ENCODE measurements around the gene GCSH. TPM values are rescaled to one million over a fixed set of nuclear protein-coding genes. Genes with fewer than 3 reads are reported as not detected.

GCSH gene
- 1 to 10 TPM; 2.8 to 5.4 (median 4.2) TPM for total RNA-seq
- 3.4 TPM for total RNA-seq (2013)
- total RNA-seq, result 0 to 2.7 (median 0.70) reads per million in 29 experiments

DNA sequence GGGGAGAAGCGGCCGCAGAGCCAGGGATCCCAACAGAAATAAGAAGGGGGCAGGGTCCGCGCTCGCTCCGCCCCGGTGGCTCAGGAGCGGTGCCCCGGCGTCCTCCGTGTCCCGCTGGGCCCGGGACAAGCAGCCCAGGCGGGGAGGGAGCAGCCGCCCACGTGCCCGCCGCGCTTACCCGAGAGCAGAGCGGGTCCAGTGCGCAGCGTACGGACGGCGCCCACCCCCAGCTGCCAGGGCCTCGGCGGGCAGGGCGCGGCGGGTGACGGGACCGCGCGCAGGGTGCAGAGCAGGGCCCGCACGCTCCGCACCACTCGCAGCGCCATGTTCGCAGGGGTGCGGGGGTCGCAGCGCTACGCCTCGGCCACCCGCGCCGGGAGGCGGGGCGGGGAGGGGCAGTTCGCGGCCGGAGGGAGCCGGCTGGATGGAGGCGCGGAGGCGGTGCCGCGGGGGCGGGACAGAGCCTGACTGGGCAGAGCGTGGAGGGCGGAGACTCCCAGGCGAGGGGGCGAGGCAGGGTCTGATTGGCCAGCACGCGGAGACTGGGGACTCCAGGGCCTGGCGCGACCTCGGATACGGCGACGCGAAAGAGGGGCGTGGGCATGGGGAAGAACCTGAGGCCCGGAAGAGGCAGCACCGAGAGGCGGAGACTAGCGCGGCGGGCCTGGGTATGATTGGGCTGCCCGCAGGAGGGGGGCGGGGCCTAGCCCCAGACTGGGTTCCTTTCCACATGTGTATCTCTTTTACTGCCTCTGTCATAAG lies at the start of gene GCSH:
TSS of gene GCSH (minus strand) at position 443 of the 762 bp plus-strand sequence. CDS start at position 326, 117 bp downstream.
- peak; percentile 96 to 99 (median 98) for ATAC-seq (replicated peaks in 1 of 4)
- Mint-ChIP-seq H3K4me1 (peaks cover 10 to 15% (median 12%) of the 10 kb centered on the region in 3 donors), H3K27ac (peak within 1 kb of the TSS; percentile 12 to 46), H3K9me3 (no peaks in the 10 kb centered on the region), H3K36me3 (no peaks in the 10 kb centered on the region), H3K4me3 (peak within 1 kb of the TSS; percentile 61 to 83 (median 79)), H3K27me3 (no peaks in the 10 kb centered on the region)
- Histone ChIP-seq H3K4me3 (ENCODE audit: control insufficient read depth in 1 of 2, extremely low read depth in 1 of 2, low read length in 1 of 2) (peak within 1 kb of the TSS; percentile 71 to 72), H3K9me3 (no peaks in the 10 kb centered on the region), H3K4me1 (ENCODE audit: control insufficient read depth in 1 of 2, extremely low read depth in 1 of 2, insufficient read depth in 2 of 2, low read length in 2 of 2) (peaks cover 4 to 14% of the 10 kb centered on the region in 2 experiments), H3K27ac (ENCODE audit: low read length) (peak within 1 kb of the TSS; percentile 26), H3K27me3 (replicated peaks in 1 of 2; ENCODE audit: control insufficient read depth in 2 of 2, extremely low read depth in 1 of 2, insufficient read depth in 2 of 2, low read length in 1 of 2) (peaks cover 0 to 3% of the 10 kb centered on the region in 2 experiments), H3K36me3 (ENCODE audit: control insufficient read depth in 2 of 2, extremely low read depth in 1 of 2, insufficient read depth in 1 of 2, low read length in 1 of 2) (no peaks in the 10 kb centered on the region)
- under 1% methylated on average over 49 of the region's 83 CpGs for WGBS (ENCODE audit: insufficient coverage)
- ChIA-PET POLR2A (no interaction called here), CTCF (no interaction called here)
- peak; percentile 92 to 100 (median 99) for DNase-seq

DNA sequence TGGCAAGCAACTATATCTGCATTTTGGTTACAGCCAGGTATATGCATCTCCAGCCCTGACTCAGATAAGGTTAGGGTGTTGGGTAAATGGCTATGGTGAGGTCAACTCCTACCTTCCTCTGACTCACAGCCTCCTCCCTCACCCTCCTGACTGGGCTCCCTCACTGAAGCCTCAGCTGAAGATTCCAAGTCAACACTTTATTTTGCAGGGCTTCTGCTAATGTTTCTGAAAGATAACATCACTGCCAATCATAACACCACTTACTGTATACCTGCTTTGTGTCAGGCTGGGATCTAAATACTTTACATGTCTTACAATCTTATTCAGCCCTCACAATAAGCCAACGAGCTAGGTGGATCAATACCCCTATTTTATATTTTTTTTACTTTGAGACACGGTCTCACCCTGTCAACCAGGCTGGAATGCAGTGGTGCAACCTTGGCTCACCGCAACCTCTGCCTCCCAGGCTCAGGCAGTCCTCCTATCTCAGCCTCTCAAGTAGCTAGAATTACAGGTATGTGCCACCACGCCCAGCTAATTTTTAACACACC lies 47.8 kb upstream of the GCSH start:
- Histone ChIP-seq H3K27ac (ENCODE audit: low read length) (no peak overlapping the region), H3K9me3 (no peaks in the 10 kb centered on the region), H3K4me1 (ENCODE audit: control insufficient read depth in 1 of 2, extremely low read depth in 1 of 2, insufficient read depth in 2 of 2, low read length in 2 of 2) (no peaks in the 10 kb centered on the region), H3K4me3 (ENCODE audit: control insufficient read depth in 1 of 2, extremely low read depth in 1 of 2, low read length in 1 of 2) (no peak overlapping the region), H3K36me3 (ENCODE audit: control insufficient read depth in 2 of 2, extremely low read depth in 1 of 2, insufficient read depth in 1 of 2, low read length in 1 of 2) (no peaks in the 10 kb centered on the region), H3K27me3 (replicated peaks in 1 of 2; ENCODE audit: control insufficient read depth in 2 of 2, extremely low read depth in 1 of 2, insufficient read depth in 2 of 2, low read length in 1 of 2) (peaks cover 0 to 29% of the 10 kb centered on the region in 2 experiments)
- no peak for DNase-seq
- no peak for ATAC-seq (replicated peaks in 1 of 4)
- Mint-ChIP-seq H3K9me3 (no peaks in the 10 kb centered on the region), H3K36me3 (no peaks in the 10 kb centered on the region), H3K27me3 (peaks cover 10 to 14% of the 10 kb centered on the region in 2 donors), H3K4me1 (no peaks in the 10 kb centered on the region), H3K4me3 (no peak overlapping the region), H3K27ac (no peak overlapping the region)
- ChIA-PET POLR2A (no interaction called here), CTCF (no interaction called here)
- 57% methylated on average over 4 of the region's 4 CpGs for WGBS (ENCODE audit: insufficient coverage)

DNA sequence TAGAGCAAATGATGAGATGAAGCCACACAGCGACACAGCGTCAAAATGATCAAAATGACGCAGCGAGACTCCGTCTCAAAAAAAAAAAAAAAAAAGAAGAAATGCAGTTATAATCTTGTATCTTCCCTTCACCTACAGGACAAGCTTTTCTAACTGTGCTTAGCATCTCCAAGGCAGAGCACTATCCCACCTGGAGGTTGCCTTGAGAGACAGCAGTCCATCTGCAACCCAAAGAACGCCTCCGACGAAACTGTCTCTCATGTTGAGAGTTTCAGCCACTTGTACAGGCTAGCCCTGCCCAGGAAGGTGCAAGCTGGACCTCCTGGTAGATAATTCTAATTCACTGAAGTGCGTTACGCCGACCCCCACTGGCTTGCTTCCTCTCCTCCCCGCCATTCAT lies 46.7 kb upstream of the GCSH start:
- no peaks in the 10 kb centered on the region for H3K36me3 Mint-ChIP-seq
- Histone ChIP-seq H3K27ac (ENCODE audit: low read length) (no peak overlapping the region), H3K4me1 (ENCODE audit: control insufficient read depth in 1 of 2, extremely low read depth in 1 of 2, insufficient read depth in 2 of 2, low read length in 2 of 2) (no peaks in the 10 kb centered on the region), H3K36me3 (ENCODE audit: control insufficient read depth in 2 of 2, extremely low read depth in 1 of 2, insufficient read depth in 1 of 2, low read length in 1 of 2) (no peaks in the 10 kb centered on the region), H3K27me3 (replicated peaks in 1 of 2; ENCODE audit: control insufficient read depth in 2 of 2, extremely low read depth in 1 of 2, insufficient read depth in 2 of 2, low read length in 1 of 2) (peaks cover 0 to 31% of the 10 kb centered on the region in 2 experiments), H3K9me3 (no peaks in the 10 kb centered on the region), H3K4me3 (ENCODE audit: control insufficient read depth in 1 of 2, extremely low read depth in 1 of 2, low read length in 1 of 2) (no peak overlapping the region)
- no peaks in the 10 kb centered on the region for H3K4me1 Mint-ChIP-seq
- no peak overlapping the region for H3K27ac Mint-ChIP-seq
- DNase-seq (no peak), ATAC-seq (replicated peaks in 1 of 4) (no peak)
- POLR2A ChIA-PET, result no interaction called here
- no peak overlapping the region for H3K4me3 Mint-ChIP-seq
- peaks cover 10 to 14% of the 10 kb centered on the region in 2 donors for H3K27me3 Mint-ChIP-seq
- H3K9me3 Mint-ChIP-seq, result no peaks in the 10 kb centered on the region
- CTCF ChIA-PET, result no interaction called here
- 75% methylated on average over 3 of the region's 12 CpGs for WGBS (ENCODE audit: insufficient coverage)

DNA sequence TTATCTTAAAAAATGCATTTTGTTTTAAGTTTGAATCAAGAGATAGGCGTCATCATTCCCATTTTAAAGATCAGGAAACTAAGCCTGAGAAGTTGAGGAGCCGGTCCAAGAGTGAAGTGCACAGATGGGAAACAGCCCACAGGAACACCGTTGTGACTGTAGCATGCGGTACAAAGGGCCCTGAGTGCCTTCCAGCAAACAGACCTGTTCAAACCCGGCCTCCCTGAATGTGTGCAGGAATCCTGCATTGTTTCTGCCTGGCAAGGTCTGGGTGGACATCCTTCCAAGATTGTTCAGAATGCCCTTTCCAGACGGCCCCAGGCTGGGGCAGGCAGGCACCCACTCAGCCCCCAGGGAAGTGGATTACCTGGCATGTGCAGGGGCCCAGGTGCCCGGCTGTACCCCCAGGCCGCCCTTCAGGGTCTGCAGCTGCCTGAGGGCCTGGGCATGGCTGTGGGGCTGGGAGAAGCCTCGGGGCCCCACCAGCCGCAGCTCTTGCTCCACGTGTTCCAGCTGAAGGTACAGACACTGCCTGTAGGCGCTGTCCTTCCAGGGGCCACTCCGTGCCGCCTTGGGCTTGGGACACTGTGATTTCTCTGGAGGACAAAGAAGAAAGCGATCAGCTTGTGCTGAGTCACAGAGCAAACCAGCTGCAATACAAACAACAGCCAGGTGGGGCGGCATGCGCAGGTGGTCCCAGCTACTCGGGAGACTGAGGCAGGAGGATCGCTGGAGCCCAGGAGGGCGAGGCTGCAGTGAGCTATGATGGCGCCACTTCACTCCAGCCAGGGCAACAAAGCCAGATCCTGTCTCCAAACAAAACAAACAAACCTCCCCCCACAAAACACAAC lies 45.0 kb upstream of the GCSH start:
- no peaks in the 10 kb centered on the region for H3K4me1 ChIP-seq (ENCODE audit: control insufficient read depth in 1 of 2, extremely low read depth in 1 of 2, insufficient read depth in 2 of 2, low read length in 2 of 2)
- Mint-ChIP-seq H3K27ac (no peak overlapping the region), H3K27me3 (peaks cover 7 to 8% of the 10 kb centered on the region in 2 donors), H3K36me3 (no peaks in the 10 kb centered on the region), H3K9me3 (no peaks in the 10 kb centered on the region), H3K4me3 (no peak overlapping the region), H3K4me1 (no peaks in the 10 kb centered on the region)
- no peak for DNase-seq
- H3K4me3 ChIP-seq (ENCODE audit: control insufficient read depth in 1 of 2, extremely low read depth in 1 of 2, low read length in 1 of 2), result no peak overlapping the region
- H3K36me3 ChIP-seq (ENCODE audit: control insufficient read depth in 2 of 2, extremely low read depth in 1 of 2, insufficient read depth in 1 of 2, low read length in 1 of 2), result no peaks in the 10 kb centered on the region
- 79% methylated on average over 18 of the region's 21 CpGs for WGBS (ENCODE audit: insufficient coverage)
- peaks cover 0 to 20% of the 10 kb centered on the region in 2 experiments for H3K27me3 ChIP-seq (replicated peaks in 1 of 2; ENCODE audit: control insufficient read depth in 2 of 2, extremely low read depth in 1 of 2, insufficient read depth in 2 of 2, low read length in 1 of 2)
- ChIA-PET POLR2A (interaction anchor here in 1 of 2 donors (0.6 kb wide), 1 partner anchor 98 kb away, joined by 3 read pairs; no protein-coding TSS in a partner anchor), CTCF (interaction anchor here in 1 of 2 donors (0.6 kb wide), 1 partner anchor 91 kb away, joined by 4 read pairs; no protein-coding TSS in a partner anchor)
- no peaks in the 10 kb centered on the region for H3K9me3 ChIP-seq
- no peak for ATAC-seq (replicated peaks in 1 of 4)
- no peak overlapping the region for H3K27ac ChIP-seq (ENCODE audit: low read length)

DNA sequence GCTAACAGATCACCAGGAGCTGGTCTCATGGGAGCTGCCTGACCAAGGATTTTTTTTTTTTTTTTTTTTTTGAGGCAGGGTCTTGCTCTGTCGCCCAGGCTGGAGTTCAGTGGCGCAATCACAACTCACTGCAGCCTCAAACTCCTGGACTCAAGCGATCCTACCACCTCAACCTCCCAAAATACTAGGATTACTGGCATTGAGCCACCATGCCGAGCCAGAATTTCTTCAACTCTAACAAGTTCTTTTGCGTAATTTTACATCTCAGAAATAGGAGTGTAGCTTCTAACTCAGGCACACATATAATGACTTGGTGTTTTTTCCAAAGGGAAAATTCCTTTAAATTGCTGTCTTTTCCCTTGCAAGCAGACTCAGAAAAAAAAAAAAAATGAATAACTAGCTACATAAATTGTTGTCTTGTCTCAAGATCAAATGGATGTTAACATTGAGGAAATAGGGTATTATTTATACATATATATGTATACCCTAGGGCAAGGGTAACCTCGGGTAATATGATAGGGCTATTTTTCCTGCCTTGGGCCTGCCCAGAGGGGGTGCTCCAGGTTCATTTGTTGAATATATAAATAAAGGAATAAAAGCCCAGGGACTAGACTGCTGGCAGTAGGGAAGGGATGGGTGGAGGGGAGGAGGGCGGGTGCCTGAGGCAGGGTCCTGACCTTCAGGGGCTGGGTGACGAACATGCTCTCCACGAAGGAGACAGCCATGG lies 42.8 kb upstream of the GCSH start:
- Mint-ChIP-seq H3K27ac (no peak overlapping the region), H3K27me3 (peaks cover 1 to 6% of the 10 kb centered on the region in 2 donors), H3K4me1 (no peaks in the 10 kb centered on the region), H3K36me3 (no peaks in the 10 kb centered on the region), H3K4me3 (no peak overlapping the region), H3K9me3 (no peaks in the 10 kb centered on the region)
- no peaks in the 10 kb centered on the region for H3K4me1 ChIP-seq (ENCODE audit: control insufficient read depth in 1 of 2, extremely low read depth in 1 of 2, insufficient read depth in 2 of 2, low read length in 2 of 2)
- no peak for ATAC-seq (replicated peaks in 1 of 4)
- no peaks in the 10 kb centered on the region for H3K36me3 ChIP-seq (ENCODE audit: control insufficient read depth in 2 of 2, extremely low read depth in 1 of 2, insufficient read depth in 1 of 2, low read length in 1 of 2)
- no peaks in the 10 kb centered on the region for H3K9me3 ChIP-seq
- ChIA-PET CTCF (no interaction called here), POLR2A (interaction anchor here (0.6 kb wide), 3 partner anchors 153 to 770 kb away, joined by 3 to 4 read pairs (median 3); no protein-coding TSS in a partner anchor)
- peaks cover 0 to 5% of the 10 kb centered on the region in 2 experiments for H3K27me3 ChIP-seq (replicated peaks in 1 of 2; ENCODE audit: control insufficient read depth in 2 of 2, extremely low read depth in 1 of 2, insufficient read depth in 2 of 2, low read length in 1 of 2)
- 81% methylated on average over 6 of the region's 9 CpGs for WGBS (ENCODE audit: insufficient coverage)
- DNase-seq, result no peak
- no peak overlapping the region for H3K4me3 ChIP-seq (ENCODE audit: control insufficient read depth in 1 of 2, extremely low read depth in 1 of 2, low read length in 1 of 2)
- H3K27ac ChIP-seq (ENCODE audit: low read length), result no peak overlapping the region

DNA sequence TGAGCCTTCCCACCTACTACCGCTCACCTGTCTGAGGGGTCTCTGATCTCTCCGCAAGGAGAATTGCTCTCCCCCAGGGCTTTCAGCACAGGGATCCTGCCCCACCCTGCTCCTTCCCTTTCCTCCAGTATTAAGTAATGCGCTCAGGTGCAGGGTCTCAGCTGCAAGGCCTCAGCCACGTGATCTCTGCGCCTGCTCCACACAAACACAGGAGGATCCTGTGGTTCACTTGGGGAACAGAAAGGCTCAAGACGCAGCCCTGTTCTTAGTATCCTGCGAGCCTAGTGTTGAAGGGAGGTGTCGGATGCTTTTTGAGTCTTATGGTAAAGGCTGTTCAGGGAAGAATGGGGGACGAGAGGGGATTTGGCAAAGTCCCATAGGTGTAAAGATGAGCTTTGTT lies 41.6 kb upstream of the GCSH start:
- H3K36me3 ChIP-seq (ENCODE audit: control insufficient read depth in 2 of 2, extremely low read depth in 1 of 2, insufficient read depth in 1 of 2, low read length in 1 of 2), result no peaks in the 10 kb centered on the region
- H3K27me3 ChIP-seq (replicated peaks in 1 of 2; ENCODE audit: control insufficient read depth in 2 of 2, extremely low read depth in 1 of 2, insufficient read depth in 2 of 2, low read length in 1 of 2), result peaks cover 0 to 2% of the 10 kb centered on the region in 2 experiments
- Mint-ChIP-seq H3K9me3 (no peaks in the 10 kb centered on the region), H3K27me3 (peaks cover 0 to 1% of the 10 kb centered on the region in 2 donors), H3K36me3 (no peaks in the 10 kb centered on the region), H3K4me1 (no peaks in the 10 kb centered on the region), H3K4me3 (no peak overlapping the region), H3K27ac (no peak overlapping the region)
- WGBS (ENCODE audit: insufficient coverage), result 74% methylated on average over 7 of the region's 9 CpGs
- no peak overlapping the region for H3K27ac ChIP-seq (ENCODE audit: low read length)
- H3K4me3 ChIP-seq (ENCODE audit: control insufficient read depth in 1 of 2, extremely low read depth in 1 of 2, low read length in 1 of 2), result no peak overlapping the region
- CTCF ChIA-PET, result no interaction called here
- H3K9me3 ChIP-seq, result no peaks in the 10 kb centered on the region
- POLR2A ChIA-PET, result no interaction called here
- no peak for ATAC-seq (replicated peaks in 1 of 4)
- no peak for DNase-seq
- H3K4me1 ChIP-seq (ENCODE audit: control insufficient read depth in 1 of 2, extremely low read depth in 1 of 2, insufficient read depth in 2 of 2, low read length in 2 of 2), result no peaks in the 10 kb centered on the region

All from T-cell (primary cell).